Duodenal mucosa (tissue), 2 donors: ENCODE measurements around the gene STRA6.
A peak's percentile ranks its signal among the peaks of the same experiment; 100 is the strongest.
"Not testable (repeated sequence)": the region's sequence is repeated elsewhere in the genome, so short reads cannot be mapped to it uniquely, and the experiment has no call there.

Experiments
- H3K27ac ChIP-seq: one replicate; pipeline ENCODE4 v1.7.0; 2013; ENCODE audit warnings: low read depth, low read length
- H3K27me3 ChIP-seq, 2 donors: one replicate each; pipeline ENCODE4 v1.7.0; 2013; ENCODE audit warnings: low read length in 2 of 2, control low read depth in 1 of 2; ENCODE audit not compliant: insufficient read depth in 2 of 2, control insufficient read depth in 1 of 2
- H3K36me3 ChIP-seq, 2 donors: one replicate each; pipeline ENCODE4 v1.7.0; 2013; ENCODE audit warnings: low read length in 2 of 2, control low read depth in 1 of 2; ENCODE audit not compliant: insufficient read depth in 2 of 2, control insufficient read depth in 1 of 2
- H3K4me1 ChIP-seq, 2 donors: one replicate each; pipeline ENCODE4 v1.7.0; 2013; ENCODE audit warnings: low read length in 2 of 2, control low read depth in 1 of 2; ENCODE audit not compliant: insufficient read depth in 2 of 2, control insufficient read depth in 1 of 2
- H3K4me3 ChIP-seq, 2 donors: one replicate each; pipeline ENCODE4 v1.7.0; 2013; ENCODE audit warnings: low read length in 2 of 2, low read depth in 1 of 2
- H3K9ac ChIP-seq, 2 donors: one replicate each; pipeline ENCODE4 v1.7.0; 2013; ENCODE audit warnings: low read length in 2 of 2, low read depth in 1 of 2
- H3K9me3 ChIP-seq, 2 donors: one replicate each; pipeline ENCODE4 v1.7.0; 2013; ENCODE audit warnings: low read length in 2 of 2, control low read depth in 1 of 2; ENCODE audit not compliant: control insufficient read depth in 1 of 2

STRA6 gene

GRCh38 chr15:74172701-74173379 is 29.7 kb downstream of the STRA6 start:
- Histone ChIP-seq H3K27me3 (no peaks in the 10 kb centered on the region), H3K27ac (peak overlapping the region; percentile 11), H3K4me3 (no peak overlapping the region), H3K9me3 (no peaks in the 10 kb centered on the region), H3K36me3 (no peaks in the 10 kb centered on the region), H3K4me1 (peaks cover 0 to 6% of the 10 kb centered on the region in 2 donors), H3K9ac (no peak overlapping the region)

- Histone ChIP-seq H3K4me3 (no peak overlapping the region), H3K9me3 (no peaks in the 10 kb centered on the region), H3K27ac (no peak overlapping the region), H3K36me3 (no peaks in the 10 kb centered on the region), H3K27me3 (no peaks in the 10 kb centered on the region), H3K9ac (no peak overlapping the region), H3K4me1 (peaks cover 0 to 6% of the 10 kb centered on the region in 2 donors)
Measured at GRCh38 chr15:74171965-74172541, 30.5 kb downstream of the STRA6 start.

- no peaks in the 10 kb centered on the region for H3K27me3 ChIP-seq
- no peak overlapping the region for H3K9ac ChIP-seq
- no peak overlapping the region for H3K4me3 ChIP-seq
- H3K27ac ChIP-seq = no peak overlapping the region
- H3K4me1 ChIP-seq = peaks cover 0 to 6% of the 10 kb centered on the region in 2 donors
- H3K9me3 ChIP-seq = no peaks in the 10 kb centered on the region
- no peaks in the 10 kb centered on the region for H3K36me3 ChIP-seq
Measured at GRCh38 chr15:74170875-74171578, 31.6 kb downstream of the STRA6 start.

GRCh38 chr15:74170071-74170844 is 32.3 kb downstream of the STRA6 start:
- H3K36me3 ChIP-seq = no peaks in the 10 kb centered on the region
- no peaks in the 10 kb centered on the region for H3K9me3 ChIP-seq
- no peak overlapping the region for H3K27ac ChIP-seq
- peaks cover 0 to 6% of the 10 kb centered on the region in 2 donors for H3K4me1 ChIP-seq
- H3K27me3 ChIP-seq = no peaks in the 10 kb centered on the region
- no peak overlapping the region for H3K9ac ChIP-seq
- H3K4me3 ChIP-seq = no peak overlapping the region

GRCh38 chr15:74168711-74169126 is 33.9 kb downstream of the STRA6 start:
- H3K9ac ChIP-seq = no peak overlapping the region
- H3K36me3 ChIP-seq = no peaks in the 10 kb centered on the region
- H3K9me3 ChIP-seq = no peaks in the 10 kb centered on the region
- H3K4me1 ChIP-seq = peaks cover 0 to 6% of the 10 kb centered on the region in 2 donors
- H3K27me3 ChIP-seq = no peaks in the 10 kb centered on the region
- H3K27ac ChIP-seq = no peak overlapping the region
- no peak overlapping the region for H3K4me3 ChIP-seq

- no peaks in the 10 kb centered on the region for H3K27me3 ChIP-seq
- H3K36me3 ChIP-seq = no peaks in the 10 kb centered on the region
- no peak overlapping the region for H3K9ac ChIP-seq
- peaks cover 0 to 6% of the 10 kb centered on the region in 2 donors for H3K4me1 ChIP-seq
- H3K4me3 ChIP-seq = no peak overlapping the region
- no peaks in the 10 kb centered on the region for H3K9me3 ChIP-seq
- H3K27ac ChIP-seq = no peak overlapping the region
Measured at GRCh38 chr15:74167891-74168331, 34.7 kb downstream of the STRA6 start.

GRCh38 chr15:74165461-74165860 is 37.1 kb downstream of the STRA6 start:
- H3K36me3 ChIP-seq = no peaks in the 10 kb centered on the region
- no peak overlapping the region for H3K27ac ChIP-seq
- no peaks in the 10 kb centered on the region for H3K27me3 ChIP-seq
- no peak overlapping the region for H3K9ac ChIP-seq
- no peaks in the 10 kb centered on the region for H3K4me1 ChIP-seq
- no peaks in the 10 kb centered on the region for H3K9me3 ChIP-seq
- no peak overlapping the region for H3K4me3 ChIP-seq

- not testable (repeated sequence) for H3K27me3 ChIP-seq, H3K4me1 ChIP-seq, H3K36me3 ChIP-seq, H3K9ac ChIP-seq, H3K4me3 ChIP-seq, H3K9me3 ChIP-seq, H3K27ac ChIP-seq
Measured at GRCh38 chr15:74162195-74162536, 40.4 kb downstream of the STRA6 start.

- not testable (repeated sequence) for H3K36me3 ChIP-seq, H3K4me1 ChIP-seq, H3K27me3 ChIP-seq, H3K4me3 ChIP-seq, H3K9me3 ChIP-seq, H3K27ac ChIP-seq, H3K9ac ChIP-seq
Measured at GRCh38 chr15:74160390-74160789, 42.2 kb downstream of the STRA6 start.

GRCh38 chr15:74159773-74160172 is 42.8 kb downstream of the STRA6 start:
- Histone ChIP-seq H3K27me3 (no peaks in the 10 kb centered on the region), H3K36me3 (no peaks in the 10 kb centered on the region), H3K4me1 (peaks cover 0 to 9% of the 10 kb centered on the region in 2 donors), H3K27ac (no peak overlapping the region), H3K9me3 (no peaks in the 10 kb centered on the region), H3K9ac (no peak overlapping the region), H3K4me3 (no peak overlapping the region)
